ENCODE results near the gene MACROH2A2. TPM values are rescaled to one million over a fixed set of nuclear protein-coding genes. Genes with fewer than 3 reads are reported as not detected.

Gene MACROH2A2
- total RNA-seq, 2 donors from 2014 or later, result 177 to 187 TPM

DNA sequence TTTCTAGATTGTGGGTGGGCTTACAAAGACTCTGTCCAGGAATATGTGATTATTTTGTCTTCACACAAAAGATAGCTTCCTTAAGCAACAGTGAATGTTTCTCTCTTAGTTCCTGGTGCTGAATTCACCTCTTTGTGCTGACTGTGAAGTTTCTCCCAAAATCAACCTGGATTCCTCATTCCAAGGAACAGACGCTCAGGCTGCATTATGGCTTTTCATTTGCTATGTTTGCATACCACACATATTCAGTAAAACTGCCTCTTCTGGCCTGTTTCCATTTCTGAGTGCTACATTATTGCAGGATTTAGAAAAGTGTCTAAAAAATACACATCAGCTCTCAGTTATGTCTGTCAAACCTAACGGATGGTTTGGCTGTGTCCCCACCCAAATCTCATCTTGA lies 21.5 kb downstream of the MACROH2A2 start:
- H3K4me3 ChIP-seq (ENCODE audit: low read length), result no peak overlapping the region
- H3K9ac ChIP-seq (ENCODE audit: extremely low read depth, low read length, poor library complexity, severe bottlenecking), result no peak overlapping the region
- peaks cover 4% of the 10 kb centered on the region for H3K4me1 ChIP-seq (ENCODE audit: control insufficient read depth, insufficient read depth, low read length)
- Mint-ChIP-seq H3K4me3 (no peak overlapping the region), H3K27ac (no peak overlapping the region), H3K4me1 (peaks cover 54% of the 10 kb centered on the region), H3K27me3 (ENCODE audit: insufficient read depth) (no peaks in the 10 kb centered on the region), H3K9me3 (no peaks in the 10 kb centered on the region), H3K36me3 (ENCODE audit: low read depth) (peaks cover 39% of the 10 kb centered on the region)
- 83 to 96% methylated on average over 1 to 2 of the region's 2 CpGs for WGBS, 2 experiments (ENCODE audit: insufficient coverage in 1 of 2, insufficient read length in 1 of 2)
- no peak for DNase-seq
- H3K9me3 ChIP-seq (ENCODE audit: control insufficient read depth, low read length), result no peaks in the 10 kb centered on the region
- H3K27me3 ChIP-seq (ENCODE audit: control insufficient read depth, insufficient read depth, low read length, poor library complexity, severe bottlenecking), result peaks cover 30% of the 10 kb centered on the region
- H3K36me3 ChIP-seq (ENCODE audit: control insufficient read depth, insufficient read depth, low read length), result peaks cover 31% of the 10 kb centered on the region
- no peak overlapping the region for H3K27ac ChIP-seq (ENCODE audit: low read depth, low read length)
- TF ChIP-seq, protein P1, sequence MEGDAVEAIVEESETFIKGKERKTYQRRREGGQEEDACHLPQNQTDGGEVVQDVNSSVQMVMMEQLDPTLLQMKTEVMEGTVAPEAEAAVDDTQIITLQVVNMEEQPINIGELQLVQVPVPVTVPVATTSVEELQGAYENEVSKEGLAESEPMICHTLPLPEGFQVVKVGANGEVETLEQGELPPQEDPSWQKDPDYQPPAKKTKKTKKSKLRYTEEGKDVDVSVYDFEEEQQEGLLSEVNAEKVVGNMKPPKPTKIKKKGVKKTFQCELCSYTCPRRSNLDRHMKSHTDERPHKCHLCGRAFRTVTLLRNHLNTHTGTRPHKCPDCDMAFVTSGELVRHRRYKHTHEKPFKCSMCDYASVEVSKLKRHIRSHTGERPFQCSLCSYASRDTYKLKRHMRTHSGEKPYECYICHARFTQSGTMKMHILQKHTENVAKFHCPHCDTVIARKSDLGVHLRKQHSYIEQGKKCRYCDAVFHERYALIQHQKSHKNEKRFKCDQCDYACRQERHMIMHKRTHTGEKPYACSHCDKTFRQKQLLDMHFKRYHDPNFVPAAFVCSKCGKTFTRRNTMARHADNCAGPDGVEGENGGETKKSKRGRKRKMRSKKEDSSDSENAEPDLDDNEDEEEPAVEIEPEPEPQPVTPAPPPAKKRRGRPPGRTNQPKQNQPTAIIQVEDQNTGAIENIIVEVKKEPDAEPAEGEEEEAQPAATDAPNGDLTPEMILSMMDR (conservative IDR thresholded peaks at IDR 0.05), result no peak

DNA sequence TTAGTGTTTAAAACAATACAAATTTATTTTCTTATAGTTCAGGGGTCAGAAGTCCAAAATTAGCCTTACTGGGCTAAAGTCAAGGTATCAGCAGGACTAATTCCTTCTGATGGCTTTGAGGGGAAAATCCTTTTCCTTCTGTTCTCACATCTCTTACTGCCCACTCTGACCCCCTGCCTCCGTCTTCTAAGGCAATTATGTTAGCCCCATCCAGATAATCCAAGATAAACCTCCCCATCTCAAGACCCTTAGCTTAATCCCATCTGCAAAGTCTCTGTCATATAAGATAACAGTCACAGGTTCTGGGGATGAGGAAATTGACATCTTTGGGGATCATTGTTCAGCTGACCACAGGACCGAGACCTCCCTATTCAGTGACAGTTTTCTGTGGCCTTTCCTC lies 22.3 kb downstream of the MACROH2A2 start:
- no peak overlapping the region for H3K27ac Mint-ChIP-seq
- no peak overlapping the region for H3K4me3 ChIP-seq (ENCODE audit: low read length)
- H3K9me3 ChIP-seq (ENCODE audit: control insufficient read depth, low read length), result no peaks in the 10 kb centered on the region
- peaks cover 50% of the 10 kb centered on the region for H3K4me1 Mint-ChIP-seq
- TF ChIP-seq, protein P1 (conservative IDR thresholded peaks at IDR 0.05), result no peak
- peaks cover 46% of the 10 kb centered on the region for H3K36me3 Mint-ChIP-seq (ENCODE audit: low read depth)
- H3K4me3 Mint-ChIP-seq, result no peak overlapping the region
- no peaks in the 10 kb centered on the region for H3K9me3 Mint-ChIP-seq
- H3K36me3 ChIP-seq (ENCODE audit: control insufficient read depth, insufficient read depth, low read length), result peaks cover 35% of the 10 kb centered on the region
- H3K4me1 ChIP-seq (ENCODE audit: control insufficient read depth, insufficient read depth, low read length), result peaks cover 4% of the 10 kb centered on the region
- no peak overlapping the region for H3K9ac ChIP-seq (ENCODE audit: extremely low read depth, low read length, poor library complexity, severe bottlenecking)
- H3K27me3 Mint-ChIP-seq (ENCODE audit: insufficient read depth), result no peaks in the 10 kb centered on the region
- no peak for DNase-seq
- peaks cover 30% of the 10 kb centered on the region for H3K27me3 ChIP-seq (ENCODE audit: control insufficient read depth, insufficient read depth, low read length, poor library complexity, severe bottlenecking)
- H3K27ac ChIP-seq (ENCODE audit: low read depth, low read length), result no peak overlapping the region
- 52% methylated on average over 2 of the region's 2 CpGs; no CpG with 5 or more reads in 1 of the 2 experiments for WGBS, 2 experiments (ENCODE audit: insufficient coverage in 1 of 2, insufficient read length in 1 of 2)

DNA sequence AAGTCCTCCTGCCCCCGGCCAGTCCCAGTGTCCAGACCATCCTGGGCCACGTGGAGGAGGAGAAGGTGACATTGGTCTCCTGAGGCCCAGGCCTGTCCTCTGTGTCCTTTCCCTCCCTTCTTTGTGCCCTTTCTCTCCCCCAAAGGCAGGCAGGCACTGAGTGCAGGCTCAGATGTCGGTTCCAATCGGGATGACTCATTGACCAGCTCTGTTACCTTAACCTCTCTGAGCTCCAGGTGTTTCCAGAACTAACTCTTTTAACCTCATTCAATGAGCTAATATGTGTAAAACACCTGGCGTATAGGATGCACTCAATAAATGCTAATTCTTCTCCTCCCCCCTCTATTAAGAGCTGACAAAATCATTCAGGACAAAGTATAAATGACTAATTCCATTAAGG lies 25.7 kb downstream of the MACROH2A2 start:
- Histone ChIP-seq H3K9me3 (ENCODE audit: control insufficient read depth, low read length) (no peaks in the 10 kb centered on the region), H3K27me3 (ENCODE audit: control insufficient read depth, insufficient read depth, low read length, poor library complexity, severe bottlenecking) (peaks cover 18% of the 10 kb centered on the region), H3K9ac (ENCODE audit: extremely low read depth, low read length, poor library complexity, severe bottlenecking) (no peak overlapping the region), H3K4me3 (ENCODE audit: low read length) (no peak overlapping the region), H3K36me3 (ENCODE audit: control insufficient read depth, insufficient read depth, low read length) (peaks cover 51% of the 10 kb centered on the region), H3K27ac (ENCODE audit: low read depth, low read length) (no peak overlapping the region), H3K4me1 (ENCODE audit: control insufficient read depth, insufficient read depth, low read length) (peaks cover 4% of the 10 kb centered on the region)
- no peak overlapping the region for H3K4me3 Mint-ChIP-seq
- no peaks in the 10 kb centered on the region for H3K9me3 Mint-ChIP-seq
- peaks cover 34% of the 10 kb centered on the region for H3K4me1 Mint-ChIP-seq
- DNase-seq, result no peak
- no peak overlapping the region for H3K27ac Mint-ChIP-seq
- peaks cover 64% of the 10 kb centered on the region for H3K36me3 Mint-ChIP-seq (ENCODE audit: low read depth)
- 94 to 95% methylated on average over 2 to 5 of the region's 5 CpGs for WGBS, 2 experiments (ENCODE audit: insufficient coverage in 1 of 2, insufficient read length in 1 of 2)
- TF ChIP-seq, protein P1 (conservative IDR thresholded peaks at IDR 0.05), result no peak
- H3K27me3 Mint-ChIP-seq (ENCODE audit: insufficient read depth), result no peaks in the 10 kb centered on the region

Measured in endodermal cell (in vitro differentiated cells).